ENCODE data around the gene MAD2L2. TPM values are rescaled to one million over a fixed set of nuclear protein-coding genes. Genes with fewer than 3 reads are reported as not detected.

MAD2L2 gene
- total and polyA plus RNA-seq, 8 donors = 25.7 to 56.1 (median 45.6) TPM

DNA sequence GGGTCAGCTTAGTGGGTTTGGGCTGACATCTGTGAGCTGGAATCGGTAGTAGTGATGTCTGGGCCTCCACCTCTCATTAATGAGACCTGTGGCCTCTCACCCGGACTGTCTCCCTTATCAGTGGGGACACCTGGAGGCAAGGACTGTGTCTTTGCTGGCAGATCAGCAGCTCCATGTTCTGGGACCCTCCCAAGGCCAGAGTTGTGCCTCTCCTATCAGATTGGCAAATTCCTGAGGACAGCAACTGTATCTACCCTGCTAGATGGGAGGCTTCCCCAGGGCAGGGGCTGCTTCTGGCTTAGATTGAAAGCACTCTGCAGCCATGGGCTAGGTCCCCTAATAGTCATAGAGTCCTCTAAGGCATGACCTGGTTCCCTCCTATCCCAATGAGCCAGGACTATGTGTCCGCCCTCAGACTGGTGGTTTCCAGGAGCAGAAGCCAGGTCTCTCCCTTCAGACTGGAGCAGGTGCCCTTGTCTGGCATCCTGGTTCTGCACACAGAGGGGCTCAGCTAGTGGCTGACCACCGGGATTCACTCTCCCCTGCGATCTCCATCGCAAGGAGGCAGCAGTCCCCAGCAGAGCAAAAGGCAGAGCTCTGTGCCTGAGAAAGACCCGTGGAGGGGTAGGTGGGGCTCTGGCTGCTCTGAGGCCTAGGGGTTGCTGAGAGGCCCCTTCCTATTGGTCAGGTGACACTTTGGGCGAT is 16.4 kb upstream of the MAD2L2 start:
- Histone ChIP-seq H3K27me3 (peaks cover 23 to 56% of the 10 kb centered on the region in 2 donors), H3K9me3 (no peaks in the 10 kb centered on the region), H3K4me3 (no peak overlapping the region), H3K36me3 (no peaks in the 10 kb centered on the region), H3K27ac (no peak overlapping the region), H3K4me1 (peaks cover 0 to 8% of the 10 kb centered on the region in 2 donors)
- intact Hi-C loops (cut with DNase I) = no loop called here
- DNase-seq (no peak), ATAC-seq (no peak)
- TF ChIP-seq, protein P1, sequence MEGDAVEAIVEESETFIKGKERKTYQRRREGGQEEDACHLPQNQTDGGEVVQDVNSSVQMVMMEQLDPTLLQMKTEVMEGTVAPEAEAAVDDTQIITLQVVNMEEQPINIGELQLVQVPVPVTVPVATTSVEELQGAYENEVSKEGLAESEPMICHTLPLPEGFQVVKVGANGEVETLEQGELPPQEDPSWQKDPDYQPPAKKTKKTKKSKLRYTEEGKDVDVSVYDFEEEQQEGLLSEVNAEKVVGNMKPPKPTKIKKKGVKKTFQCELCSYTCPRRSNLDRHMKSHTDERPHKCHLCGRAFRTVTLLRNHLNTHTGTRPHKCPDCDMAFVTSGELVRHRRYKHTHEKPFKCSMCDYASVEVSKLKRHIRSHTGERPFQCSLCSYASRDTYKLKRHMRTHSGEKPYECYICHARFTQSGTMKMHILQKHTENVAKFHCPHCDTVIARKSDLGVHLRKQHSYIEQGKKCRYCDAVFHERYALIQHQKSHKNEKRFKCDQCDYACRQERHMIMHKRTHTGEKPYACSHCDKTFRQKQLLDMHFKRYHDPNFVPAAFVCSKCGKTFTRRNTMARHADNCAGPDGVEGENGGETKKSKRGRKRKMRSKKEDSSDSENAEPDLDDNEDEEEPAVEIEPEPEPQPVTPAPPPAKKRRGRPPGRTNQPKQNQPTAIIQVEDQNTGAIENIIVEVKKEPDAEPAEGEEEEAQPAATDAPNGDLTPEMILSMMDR (IDR thresholded peaks at IDR 0.05) = no peak

DNA sequence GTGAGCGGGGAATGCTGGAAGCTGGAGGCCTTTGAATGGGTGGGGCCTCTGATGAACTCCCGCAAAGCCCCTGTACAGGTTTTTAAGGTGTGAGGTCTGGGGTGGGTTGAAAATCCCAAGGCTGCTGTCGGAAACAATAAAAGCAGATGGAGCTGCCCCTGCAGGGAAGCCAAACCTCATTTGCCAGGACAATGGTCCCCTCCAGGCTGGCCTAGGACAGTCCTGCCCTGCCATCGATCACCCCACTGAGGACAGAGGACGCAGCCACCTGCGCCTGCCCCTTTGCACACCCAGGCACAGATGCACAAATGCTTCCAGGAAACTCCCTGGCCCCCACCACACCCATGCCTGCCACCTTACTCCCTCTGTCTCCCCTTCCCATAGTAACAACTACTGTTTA is 14.9 kb upstream of the MAD2L2 start:
- no peaks in the 10 kb centered on the region for H3K9me3 ChIP-seq
- no peaks in the 10 kb centered on the region for H3K36me3 ChIP-seq
- DNase-seq = no peak
- H3K27ac ChIP-seq = no peak overlapping the region
- ATAC-seq = no peak
- no peak overlapping the region for H3K4me3 ChIP-seq
- TF ChIP-seq, protein P1 (IDR thresholded peaks at IDR 0.05) = no peak
- peaks cover 0 to 23% of the 10 kb centered on the region in 2 donors for H3K4me1 ChIP-seq
- peaks cover 35 to 56% of the 10 kb centered on the region in 2 donors for H3K27me3 ChIP-seq
- intact Hi-C loops (cut with DNase I) = no loop called here

DNA sequence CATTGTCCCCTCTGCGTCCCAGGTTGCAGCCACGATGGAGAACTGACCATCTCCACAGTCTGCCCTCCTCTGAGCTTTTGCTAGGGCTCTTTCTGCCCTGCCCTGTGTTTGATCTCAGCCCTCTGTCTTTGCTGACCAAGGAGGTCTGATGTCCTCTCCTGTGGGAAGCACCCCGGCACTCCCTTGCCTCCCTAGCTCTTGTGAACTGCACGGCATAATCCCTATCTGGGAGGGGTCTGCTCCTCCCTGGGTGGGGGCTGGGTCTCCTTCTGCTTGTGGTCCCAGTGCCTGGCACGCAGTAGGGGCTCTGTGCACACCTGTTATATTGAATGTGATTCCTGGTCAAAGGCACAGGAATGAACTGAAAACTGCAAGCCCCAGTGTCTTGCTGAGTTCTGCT is 13.0 kb upstream of the MAD2L2 start:
- TF ChIP-seq, protein P1 (IDR thresholded peaks at IDR 0.05) = no peak
- peaks cover 40 to 61% of the 10 kb centered on the region in 2 donors for H3K27me3 ChIP-seq
- intact Hi-C loops (cut with DNase I) = no loop called here
- no peak overlapping the region for H3K27ac ChIP-seq
- no peak overlapping the region for H3K4me3 ChIP-seq
- H3K9me3 ChIP-seq = no peaks in the 10 kb centered on the region
- peaks cover 0 to 30% of the 10 kb centered on the region in 2 donors for H3K4me1 ChIP-seq
- DNase-seq = no peak
- no peak for ATAC-seq
- no peaks in the 10 kb centered on the region for H3K36me3 ChIP-seq

DNA sequence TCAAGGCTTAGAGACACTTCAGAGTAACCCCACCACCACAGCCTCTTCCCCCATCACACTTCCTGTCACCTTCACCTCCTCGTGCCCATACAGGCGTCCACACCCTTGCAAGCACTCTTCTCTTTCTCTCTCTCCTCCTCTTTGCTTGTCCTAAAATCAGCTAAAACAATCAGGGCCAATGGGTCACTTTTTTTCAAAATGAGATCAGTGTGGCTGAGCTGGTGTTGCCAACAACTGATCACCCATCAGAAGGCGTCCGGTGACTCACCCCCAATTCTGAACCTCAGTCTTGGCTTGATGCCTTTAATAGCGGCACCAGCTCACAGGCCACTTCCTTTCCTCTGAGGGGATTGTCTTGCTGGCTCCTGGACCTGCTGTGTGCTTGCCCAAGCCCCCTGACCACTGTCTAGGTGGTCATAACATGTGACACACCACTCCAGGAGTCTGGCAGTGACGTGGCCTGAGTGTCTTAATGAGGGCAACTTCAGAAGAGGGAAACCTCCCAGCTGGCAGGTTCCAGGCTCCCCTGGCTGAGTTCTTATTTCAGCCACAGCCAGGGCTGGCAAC is 12.2 kb upstream of the MAD2L2 start:
- H3K4me3 ChIP-seq = no peak overlapping the region
- H3K27ac ChIP-seq = no peak overlapping the region
- intact Hi-C loops (cut with DNase I) = no loop called here
- DNase-seq (no peak), ATAC-seq (peak; percentile 51)
- no peaks in the 10 kb centered on the region for H3K36me3 ChIP-seq
- peaks cover 0 to 30% of the 10 kb centered on the region in 2 donors for H3K4me1 ChIP-seq
- TF ChIP-seq, protein P1 (IDR thresholded peaks at IDR 0.05) = no peak
- H3K9me3 ChIP-seq = no peaks in the 10 kb centered on the region
- peaks cover 40 to 69% of the 10 kb centered on the region in 2 donors for H3K27me3 ChIP-seq

DNA sequence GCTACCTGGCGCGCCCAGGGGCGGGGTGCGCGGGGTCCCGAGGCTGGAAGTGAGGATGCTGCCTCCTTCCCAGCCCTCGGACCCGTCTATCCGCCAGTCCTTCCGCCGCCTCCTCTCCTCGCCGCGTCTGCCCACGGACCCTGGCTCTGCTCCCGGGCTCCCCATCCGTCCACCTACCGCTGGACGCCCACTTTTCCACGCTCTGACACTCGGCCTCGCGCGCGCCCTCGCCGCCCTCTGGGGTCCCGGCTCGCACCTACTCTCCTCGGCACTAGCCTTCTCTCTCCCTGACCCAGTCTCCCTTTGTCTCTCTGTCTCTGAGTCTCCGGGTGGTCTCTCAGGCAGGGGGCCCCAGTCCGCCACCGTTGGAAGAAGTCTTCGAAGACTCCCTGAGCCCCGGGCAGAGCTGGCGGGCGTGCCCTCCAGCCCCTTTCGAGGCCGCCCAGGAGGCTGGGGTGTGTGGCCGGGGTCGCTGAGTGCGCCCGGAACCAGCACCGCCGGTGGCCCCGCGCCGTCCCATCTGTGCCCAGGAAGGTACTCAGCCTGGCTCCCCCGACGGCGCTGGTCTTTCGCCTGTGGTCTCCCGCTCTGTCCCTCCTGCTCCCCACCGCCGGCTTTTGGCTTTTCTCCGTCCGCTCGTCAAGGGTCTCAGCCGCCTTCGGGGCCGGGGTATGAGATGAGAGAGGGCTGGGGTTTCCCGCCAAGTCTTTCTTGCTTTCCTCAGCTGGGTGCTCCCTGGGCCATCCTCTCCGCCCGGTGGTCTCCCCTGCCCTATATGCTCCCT is 11.2 kb upstream of the MAD2L2 start:
- no peaks in the 10 kb centered on the region for H3K9me3 ChIP-seq
- no peaks in the 10 kb centered on the region for H3K36me3 ChIP-seq
- ATAC-seq (no peak), DNase-seq (no peak)
- TF ChIP-seq, protein P1 (IDR thresholded peaks at IDR 0.05) = no peak
- peaks cover 0 to 30% of the 10 kb centered on the region in 2 donors for H3K4me1 ChIP-seq
- intact Hi-C loops (cut with DNase I) = no loop called here
- peak overlapping the region in 1 of 2 donors; percentile 16 for H3K4me3 ChIP-seq
- peaks cover 40 to 79% of the 10 kb centered on the region in 2 donors for H3K27me3 ChIP-seq
- H3K27ac ChIP-seq = no peak overlapping the region

Measured in left lung (tissue), 10 donors.